Activated CD8-positive, alpha-beta T cell treated with anti-CD3 and anti-CD28 coated beads, Interleukin-2, amount 10 ng/mL, durations not matched to agents 7 days and 5 days (primary cell): ENCODE data around the gene RAB40AL. TPM values are rescaled to one million over a fixed set of nuclear protein-coding genes. Genes with fewer than 3 reads are reported as not detected.
"Not testable (repeated sequence)": the region's sequence is repeated elsewhere in the genome, so short reads cannot be mapped to it uniquely, and the experiment has no call there.

Experiments used
- ATAC-seq: fragments of 150-1000 bp; cut with Tn5 transposase; one replicate; pipeline ENCODE4 v1.10.0; 2021; ENCODE audit warnings: moderate library complexity
- CTCF ChIA-PET: fragments of 350-600 bp; sonication (Branson Sonifier 250); formaldehyde crosslinking; loops from one replicate; lab custom pipeline; 2021; ENCODE audit warnings: antibody characterized with exemption; lab: Charles Lee
- POLR2A ChIA-PET: fragments of 350-600 bp; sonication (Branson Sonifier 250); formaldehyde crosslinking; loops from one replicate; lab custom pipeline; 2021; ENCODE audit warnings: antibody characterized with exemption; lab: Charles Lee
- DNase-seq: peaks from one replicate; pipeline ENCODE4 v3.0.0-alpha.2; 2020
- H3K27ac Mint-ChIP-seq: one replicate; pipeline ENCODE4 v1.8.0; 2021; ENCODE audit warnings: mild to moderate bottlenecking, mixed read lengths
- H3K27me3 Mint-ChIP-seq: one replicate; pipeline ENCODE4 v1.8.0; 2021; ENCODE audit warnings: low read depth, mixed read lengths
- H3K36me3 Mint-ChIP-seq: one replicate; pipeline ENCODE4 v1.8.0; 2021; ENCODE audit warnings: low read depth, mixed read lengths
- H3K4me1 Mint-ChIP-seq: one replicate; pipeline ENCODE4 v1.8.0; 2021; ENCODE audit warnings: low read depth, mixed read lengths
- H3K4me3 Mint-ChIP-seq: one replicate; pipeline ENCODE4 v1.8.0; 2021; ENCODE audit warnings: mild to moderate bottlenecking, mixed read lengths
- H3K9me3 Mint-ChIP-seq: one replicate; pipeline ENCODE4 v1.8.0; 2022; ENCODE audit warnings: mixed read lengths; ENCODE audit not compliant: insufficient read depth
- total RNA-seq, 2 experiments: library from RNA; stranded (reverse); gene quantifications; one replicate each; pipeline ENCODE4 v1.2.3, GENCODE V29; 2021

RAB40AL gene
- total RNA-seq, 2 experiments from 2014 or later, result 0.37 TPM

GRCh38 chrX:102963955-102964354, 26.9 kb downstream of the RAB40AL start:
- ATAC-seq, result no peak
- POLR2A ChIA-PET, result no interaction called here
- H3K36me3 Mint-ChIP-seq, result no peaks in the 10 kb centered on the region
- no peaks in the 10 kb centered on the region for H3K27me3 Mint-ChIP-seq
- H3K4me3 Mint-ChIP-seq, result no peak overlapping the region
- no peaks in the 10 kb centered on the region for H3K9me3 Mint-ChIP-seq
- no peaks in the 10 kb centered on the region for H3K4me1 Mint-ChIP-seq
- DNase-seq, result no peak
- no peak overlapping the region for H3K27ac Mint-ChIP-seq
- CTCF ChIA-PET, result interaction anchor here (1.3 to 1.6 kb wide), 2 partner anchors 12 to 13 kb away, joined by 4 to 5 read pairs; no protein-coding TSS in a partner anchor

- no peak overlapping the region for H3K27ac Mint-ChIP-seq
- H3K9me3 Mint-ChIP-seq, result no peaks in the 10 kb centered on the region
- CTCF ChIA-PET, result interaction anchor here (1.3 to 1.6 kb wide), 2 partner anchors 13 to 14 kb away, joined by 4 to 5 read pairs; no protein-coding TSS in a partner anchor
- no peaks in the 10 kb centered on the region for H3K4me1 Mint-ChIP-seq
- POLR2A ChIA-PET, result no interaction called here
- DNase-seq, result no peak
- H3K4me3 Mint-ChIP-seq, result no peak overlapping the region
- no peak for ATAC-seq
- no peaks in the 10 kb centered on the region for H3K27me3 Mint-ChIP-seq
- H3K36me3 Mint-ChIP-seq, result no peaks in the 10 kb centered on the region
These were observed 27.9 kb downstream of the RAB40AL start for GRCh38 chrX:102964940-102965339.

- CTCF ChIA-PET, result interaction anchor here (1.5 kb wide), 1 partner anchor 16 kb away, joined by 3 read pairs; no protein-coding TSS in a partner anchor
- H3K4me3 Mint-ChIP-seq, result no peak overlapping the region
- no peaks in the 10 kb centered on the region for H3K36me3 Mint-ChIP-seq
- H3K27me3 Mint-ChIP-seq, result no peaks in the 10 kb centered on the region
- DNase-seq (no peak), ATAC-seq (no peak)
- no peaks in the 10 kb centered on the region for H3K9me3 Mint-ChIP-seq
- POLR2A ChIA-PET, result no interaction called here
- no peak overlapping the region for H3K27ac Mint-ChIP-seq
- H3K4me1 Mint-ChIP-seq, result no peaks in the 10 kb centered on the region
These were observed 29.6 kb downstream of the RAB40AL start for GRCh38 chrX:102966701-102967100.

- Mint-ChIP-seq H3K4me3 (no peak overlapping the region), H3K4me1 (no peaks in the 10 kb centered on the region), H3K9me3 (no peaks in the 10 kb centered on the region), H3K27ac (no peak overlapping the region), H3K27me3 (no peaks in the 10 kb centered on the region), H3K36me3 (no peaks in the 10 kb centered on the region)
- ChIA-PET CTCF (interaction anchor here (2.2 kb wide), 1 partner anchor 17 kb away, joined by 9 read pairs; no protein-coding TSS in a partner anchor), POLR2A (no interaction called here)
- DNase-seq (no peak), ATAC-seq (no peak)
These were observed 31.1 kb downstream of the RAB40AL start for GRCh38 chrX:102968216-102968615.

DNA sequence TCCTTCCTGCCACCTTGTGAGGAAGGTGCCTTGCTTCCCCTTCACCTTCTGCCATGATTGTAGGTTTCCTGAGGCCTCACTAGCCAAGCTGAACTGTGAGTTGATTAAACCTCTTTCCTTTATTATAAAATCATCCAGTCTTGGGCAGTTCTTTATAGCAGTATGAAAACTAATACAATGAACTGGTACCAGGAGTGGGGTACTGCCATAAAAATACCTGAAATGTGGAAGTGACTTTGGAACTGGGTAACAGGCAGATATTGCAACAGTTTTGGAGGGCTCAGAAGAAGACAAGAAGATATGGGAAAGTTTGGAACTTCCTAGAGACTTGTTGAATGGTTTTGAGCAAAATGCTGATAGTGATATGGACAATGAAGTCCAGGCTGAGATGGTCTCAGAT, 34.5 kb downstream of the RAB40AL start:
- CTCF ChIA-PET, result interaction anchor here (1.2 kb wide), 1 partner anchor 20 kb away, joined by 3 read pairs; no protein-coding TSS in a partner anchor
- POLR2A ChIA-PET, result not testable (repeated sequence)

GRCh38 chrX:102975016-102975415, 37.9 kb downstream of the RAB40AL start:
- no peaks in the 10 kb centered on the region for H3K36me3 Mint-ChIP-seq
- DNase-seq, result no peak
- H3K27me3 Mint-ChIP-seq, result no peaks in the 10 kb centered on the region
- ChIA-PET CTCF (no interaction called here), POLR2A (no interaction called here)
- no peaks in the 10 kb centered on the region for H3K4me1 Mint-ChIP-seq
- H3K9me3 Mint-ChIP-seq, result no peaks in the 10 kb centered on the region
- no peak overlapping the region for H3K27ac Mint-ChIP-seq
- no peak overlapping the region for H3K4me3 Mint-ChIP-seq
- no peak for ATAC-seq

More for the DNA sequence above, 34.5 kb downstream of the RAB40AL start:
- not testable (repeated sequence) for H3K36me3 Mint-ChIP-seq, DNase-seq, H3K27me3 Mint-ChIP-seq, H3K4me1 Mint-ChIP-seq, H3K27ac Mint-ChIP-seq, ATAC-seq, H3K9me3 Mint-ChIP-seq, H3K4me3 Mint-ChIP-seq

- ChIA-PET POLR2A (no interaction called here), CTCF (interaction anchor here (0.8 to 2.1 kb wide), 3 partner anchors 25 to 42 kb away, joined by 3 to 6 read pairs (median 3); no protein-coding TSS in a partner anchor)
- ATAC-seq (no peak), DNase-seq (no peak)
- Mint-ChIP-seq H3K4me1 (no peaks in the 10 kb centered on the region), H3K36me3 (no peaks in the 10 kb centered on the region), H3K27me3 (no peaks in the 10 kb centered on the region), H3K9me3 (no peaks in the 10 kb centered on the region), H3K27ac (no peak overlapping the region), H3K4me3 (no peak overlapping the region)
These were observed 39.2 kb downstream of the RAB40AL start for GRCh38 chrX:102976286-102976685.

DNA sequence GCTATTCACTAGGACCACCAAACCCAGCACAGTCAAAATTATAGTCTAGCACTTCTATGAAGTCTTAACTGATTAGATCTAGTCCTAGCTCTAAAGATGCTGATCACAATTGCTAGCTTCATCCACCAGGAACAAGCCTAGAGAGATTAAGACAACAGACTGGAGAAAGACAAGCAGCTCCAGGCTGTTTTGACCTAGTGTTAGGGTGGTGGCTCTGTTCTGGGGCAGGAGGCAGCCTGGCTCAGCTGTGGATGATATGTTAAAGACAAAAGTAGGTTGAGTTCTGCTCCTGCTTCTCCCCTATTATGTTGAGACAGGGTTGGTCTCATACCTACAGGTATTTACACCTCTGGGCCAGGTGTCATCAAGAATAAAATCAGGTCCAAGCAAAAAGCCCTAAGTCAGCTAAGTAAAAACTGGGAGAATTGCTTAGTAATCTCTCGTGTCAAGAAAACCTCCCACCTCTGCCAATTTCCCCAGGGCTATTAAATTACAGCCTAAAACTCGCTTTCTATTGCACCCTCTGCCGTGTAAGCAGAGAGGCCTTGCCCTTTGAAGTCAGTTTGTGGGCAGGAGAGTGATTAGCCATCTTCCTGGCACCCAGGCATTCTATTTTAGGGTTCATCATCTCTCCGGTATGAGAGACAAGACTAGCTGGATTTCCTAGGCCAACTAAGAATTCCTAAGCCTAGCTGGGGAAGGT, 39.9 kb downstream of the RAB40AL start:
- Mint-ChIP-seq H3K4me3 (no peak overlapping the region), H3K36me3 (no peaks in the 10 kb centered on the region), H3K4me1 (no peaks in the 10 kb centered on the region), H3K27ac (no peak overlapping the region), H3K9me3 (no peaks in the 10 kb centered on the region), H3K27me3 (no peaks in the 10 kb centered on the region)
- ATAC-seq (no peak), DNase-seq (no peak)
- ChIA-PET CTCF (interaction anchor here (1.2 to 2.1 kb wide), 2 partner anchors 26 to 42 kb away, joined by 3 to 6 read pairs; no protein-coding TSS in a partner anchor), POLR2A (no interaction called here)

DNA sequence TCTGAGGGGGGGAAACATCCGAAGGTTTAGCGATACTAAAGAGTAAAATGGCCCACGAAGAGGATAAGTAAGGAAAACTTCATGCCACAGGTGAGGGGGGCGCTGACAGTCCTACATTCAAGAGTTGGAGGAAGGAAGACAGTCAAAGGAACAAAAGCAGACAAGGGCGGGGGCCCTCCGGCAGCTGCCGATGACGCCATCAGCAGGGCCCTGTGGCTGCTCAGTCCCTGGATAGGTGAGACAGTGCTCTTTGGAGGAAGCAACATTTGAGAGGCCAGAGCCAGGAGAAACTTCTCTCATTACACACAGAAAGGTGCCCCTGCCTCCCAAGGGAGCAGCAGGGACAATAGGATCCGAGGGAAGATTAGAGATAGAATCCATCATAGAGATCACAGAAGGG, 41.5 kb downstream of the RAB40AL start:
- H3K36me3 Mint-ChIP-seq, result no peaks in the 10 kb centered on the region
- ATAC-seq, result no peak
- H3K9me3 Mint-ChIP-seq, result no peaks in the 10 kb centered on the region
- DNase-seq, result no peak
- ChIA-PET CTCF (interaction anchor here (0.6 kb wide), 1 partner anchor 27 kb away, joined by 3 read pairs; no protein-coding TSS in a partner anchor), POLR2A (no interaction called here)
- no peaks in the 10 kb centered on the region for H3K27me3 Mint-ChIP-seq
- no peak overlapping the region for H3K27ac Mint-ChIP-seq
- H3K4me1 Mint-ChIP-seq, result no peaks in the 10 kb centered on the region
- no peak overlapping the region for H3K4me3 Mint-ChIP-seq

DNA sequence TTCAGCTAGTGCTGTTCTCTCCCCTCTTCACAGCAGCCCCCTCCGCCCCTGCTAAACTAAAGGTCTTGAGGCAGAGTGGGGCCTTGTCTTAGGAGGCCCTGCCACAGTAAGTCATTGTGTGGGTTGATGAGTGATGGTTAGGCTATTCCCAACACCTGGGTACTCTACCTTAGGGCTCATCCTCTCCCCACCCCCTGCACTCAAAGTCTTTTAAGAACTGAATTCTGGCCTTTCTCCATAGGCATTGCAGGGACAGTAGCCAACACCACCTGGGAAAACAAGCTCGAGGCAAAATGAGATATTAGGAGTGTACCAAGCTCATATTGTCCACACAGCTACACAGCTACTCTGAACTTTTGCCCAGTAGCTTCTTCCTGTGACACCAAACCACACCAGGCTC, 42.5 kb downstream of the RAB40AL start:
- H3K9me3 Mint-ChIP-seq, result no peaks in the 10 kb centered on the region
- no peaks in the 10 kb centered on the region for H3K36me3 Mint-ChIP-seq

GRCh38 chrX:102983205-102983604, 46.1 kb downstream of the RAB40AL start:
- H3K27ac Mint-ChIP-seq, result no peak overlapping the region
- ChIA-PET POLR2A (no interaction called here), CTCF (no interaction called here)
- H3K4me3 Mint-ChIP-seq, result no peak overlapping the region
- no peaks in the 10 kb centered on the region for H3K4me1 Mint-ChIP-seq
- no peaks in the 10 kb centered on the region for H3K9me3 Mint-ChIP-seq
- ATAC-seq (no peak), DNase-seq (no peak)
- H3K27me3 Mint-ChIP-seq, result no peaks in the 10 kb centered on the region
- no peaks in the 10 kb centered on the region for H3K36me3 Mint-ChIP-seq

More for the DNA sequence above, 42.5 kb downstream of the RAB40AL start:
- DNase-seq (no peak), ATAC-seq (no peak)
- H3K27me3 Mint-ChIP-seq, result no peaks in the 10 kb centered on the region
- ChIA-PET POLR2A (no interaction called here), CTCF (interaction anchor here (1.5 kb wide), 1 partner anchor 28 kb away, joined by 3 read pairs; no protein-coding TSS in a partner anchor)
- no peaks in the 10 kb centered on the region for H3K4me1 Mint-ChIP-seq
- H3K27ac Mint-ChIP-seq, result no peak overlapping the region
- no peak overlapping the region for H3K4me3 Mint-ChIP-seq

- ATAC-seq (no peak), DNase-seq (no peak)
- H3K4me3 Mint-ChIP-seq, result no peak overlapping the region
- H3K4me1 Mint-ChIP-seq, result no peaks in the 10 kb centered on the region
- POLR2A ChIA-PET, result no interaction called here
- CTCF ChIA-PET, result no interaction called here
- no peaks in the 10 kb centered on the region for H3K9me3 Mint-ChIP-seq
- no peaks in the 10 kb centered on the region for H3K27me3 Mint-ChIP-seq
- H3K27ac Mint-ChIP-seq, result no peak overlapping the region
- no peaks in the 10 kb centered on the region for H3K36me3 Mint-ChIP-seq
These were observed 48.1 kb downstream of the RAB40AL start for GRCh38 chrX:102985192-102985591.
